CD14-positive monocyte (primary cell): Measurements from ENCODE around the gene MAML3. TPM values are rescaled to one million over a fixed set of nuclear protein-coding genes. Genes with fewer than 3 reads are reported as not detected.

Source experiments
- DNase-seq, 3 donors: peaks; one replicate each; pipeline ENCODE4 v3.0.0-alpha.2; 2011 to 2022
- H2AFZ ChIP-seq: 2 replicates; pipeline ENCODE4 v1.6.0; 2012; ENCODE audit warnings: mild to moderate bottlenecking, low read depth, low read length, inconsistent platforms; ENCODE audit not compliant: insufficient read depth, poor library complexity, severe bottlenecking
- H3K27ac ChIP-seq, 2 donors: 1 replicate in 1 of 2; 2 replicates in 1 of 2; pipeline ENCODE4 v1.5.1; 2012 to 2013; ENCODE audit warnings: low read length in 2 of 2, control low read depth in 1 of 2, inconsistent platforms in 1 of 2, low read depth in 1 of 2, mild to moderate bottlenecking in 1 of 2
- H3K27me3 ChIP-seq, 2 donors: one replicate each; pipeline versions ENCODE4 v1.6.0 to v1.6.1; 2011 to 2013; ENCODE audit warnings: low read length in 2 of 2; ENCODE audit not compliant: control insufficient read depth in 2 of 2, insufficient read depth in 2 of 2
- H3K36me3 ChIP-seq, 2 donors: replicated peaks in 1 of 2; 1 replicate in 1 of 2; 2 replicates in 1 of 2; pipeline versions ENCODE4 v1.5.1 to v1.6.1; 2012 to 2013; ENCODE audit warnings: low read length in 2 of 2, control low read depth in 1 of 2, inconsistent platforms in 1 of 2, mild to moderate bottlenecking in 1 of 2; ENCODE audit not compliant: insufficient read depth in 2 of 2, control insufficient read depth in 1 of 2
- H3K4me1 ChIP-seq, 2 donors: 1 replicate in 1 of 2; 2 replicates in 1 of 2; pipeline versions ENCODE4 v1.5.1 to v1.6.1; 2012 to 2013; ENCODE audit warnings: low read length in 2 of 2, control low read depth in 1 of 2, inconsistent platforms in 1 of 2, mild to moderate bottlenecking in 1 of 2, moderate library complexity in 1 of 2; ENCODE audit not compliant: insufficient read depth in 2 of 2, control insufficient read depth in 1 of 2
- H3K4me2 ChIP-seq: replicated peaks from 2 replicates; pipeline ENCODE3; 2012; ENCODE audit warnings: low read length, moderate library complexity, mild to moderate bottlenecking; ENCODE audit not compliant: poor library complexity, severe bottlenecking; ENCODE audit errors: extremely low read depth
- H3K4me3 ChIP-seq, 3 experiments: fragments of 200-600 bp in 1 of 3; sonication (generic) in 1 of 3; replicated peaks in 1 of 3; 1 replicate in 2 of 3; 2 replicates in 1 of 3; pipeline ENCODE4 v1.5.1; 2011 to 2013; ENCODE audit warnings: low read length in 3 of 3, mild to moderate bottlenecking in 3 of 3, control low read depth in 2 of 3, low read depth in 2 of 3, inconsistent platforms in 1 of 3, moderate library complexity in 1 of 3
- H3K79me2 ChIP-seq: 2 replicates; pipeline ENCODE4 v1.6.0; 2012; ENCODE audit warnings: mild to moderate bottlenecking, control low read depth, inconsistent platforms, low read length, moderate library complexity; ENCODE audit not compliant: insufficient read depth
- H3K9ac ChIP-seq: 2 replicates; pipeline ENCODE4 v1.6.0; 2017; ENCODE audit warnings: low read length, mild to moderate bottlenecking; ENCODE audit not compliant: insufficient read depth, poor library complexity, severe bottlenecking
- H3K9me3 ChIP-seq, 2 donors: replicated peaks in 1 of 2; 1 replicate in 1 of 2; 2 replicates in 1 of 2; pipeline versions ENCODE4 v1.5.1 to v1.6.1; 2012 to 2013; ENCODE audit warnings: low read length in 2 of 2, control low read depth in 1 of 2; ENCODE audit not compliant: control insufficient read depth in 1 of 2, insufficient read depth in 1 of 2
- H4K20me1 ChIP-seq: 2 replicates; pipeline ENCODE4 v1.6.0; 2012; ENCODE audit warnings: mild to moderate bottlenecking, low read length, control low read depth, moderate library complexity; ENCODE audit not compliant: insufficient read depth
- H3K27ac Mint-ChIP-seq, 7 donors: one replicate each; pipeline ENCODE4 v1.8.0; 2020; ENCODE audit warnings: mild to moderate bottlenecking in 7 of 7, mixed read lengths in 7 of 7, moderate library complexity in 6 of 7, inconsistent platforms in 2 of 7
- H3K27me3 Mint-ChIP-seq, 3 donors: one replicate each; pipeline ENCODE4 v1.8.0; 2021 to 2022; ENCODE audit warnings: low read depth in 3 of 3, mild to moderate bottlenecking in 3 of 3, mixed read lengths in 3 of 3, moderate library complexity in 3 of 3, inconsistent platforms in 1 of 3
- H3K36me3 Mint-ChIP-seq, 2 donors: one replicate each; pipeline ENCODE4 v1.8.0; 2020; ENCODE audit warnings: mixed read lengths in 2 of 2, inconsistent platforms in 1 of 2, mild to moderate bottlenecking in 1 of 2
- H3K4me1 Mint-ChIP-seq: one replicate; pipeline ENCODE4 v1.8.0; 2020; ENCODE audit warnings: mild to moderate bottlenecking, mixed read lengths
- H3K4me3 Mint-ChIP-seq, 2 donors: one replicate each; pipeline ENCODE4 v1.8.0; 2020; ENCODE audit warnings: mild to moderate bottlenecking in 2 of 2, mixed read lengths in 2 of 2, moderate library complexity in 1 of 2
- H3K9me3 Mint-ChIP-seq, 7 donors: one replicate each; pipeline ENCODE4 v1.8.0; 2020 to 2022; ENCODE audit warnings: mixed read lengths in 7 of 7, mild to moderate bottlenecking in 6 of 7, moderate library complexity in 6 of 7, inconsistent platforms in 2 of 7
- CTCF ChIP-seq: fragments of 200-600 bp; IDR thresholded peaks from one replicate; pipeline ENCODE4 v1.8.0; 2022; ENCODE audit warnings: antibody characterized with exemption, mild to moderate bottlenecking
- WGBS: methylation state at CpG from one replicate; pipeline ENCODE4 v1.1.5; 2013; ENCODE audit warnings: missing lambda C conversion rate; ENCODE audit not compliant: insufficient coverage; 5-methylcytosine and 5-hydroxymethylcytosine counted together
- intact Hi-C, 2 donors: fragments of 100-400 bp; cut with micrococcal nuclease; formaldehyde crosslinking; loops; one replicate each; pipeline versions ENCODE4 v1.15.0 to v1.15.1; 2023
- polyA plus RNA-seq, 3 donors: library from polyadenylated mRNA; depleted of rRNA in 1 of 3; unstranded in 2 of 3; stranded (reverse) in 1 of 3; fragments of 300-500 nt in 2 of 3; fragments of >200 nt in 1 of 3; fragmentation: Illumina TruSeq in 2 of 3; gene quantifications; 1 replicate in 2 of 3; 2 replicates in 1 of 3; pipeline ENCODE4 v1.2.3, GENCODE V29; 2012 to 2021

Gene MAML3
- polyA plus RNA-seq, 3 donors, result 1.5 to 6.5 (median 2.3) TPM

- Mint-ChIP-seq H3K27me3 (no peaks in the 10 kb centered on the region), H3K4me3 (no peak overlapping the region), H3K27ac (peak overlapping the region in 2 of 7 donors; percentile 48 to 85), H3K9me3 (no peaks in the 10 kb centered on the region), H3K4me1 (peaks cover 43% of the 10 kb centered on the region), H3K36me3 (peaks cover 2 to 9% of the 10 kb centered on the region in 2 donors)
- H3K4me3 ChIP-seq, result no peak overlapping the region
- H3K9me3 ChIP-seq, result no peaks in the 10 kb centered on the region
- H4K20me1 ChIP-seq, result peaks cover 70% of the 10 kb centered on the region
- H2AFZ ChIP-seq, result no peak overlapping the region
- no peak overlapping the region for H3K9ac ChIP-seq
- H3K4me1 ChIP-seq, result peaks cover 19 to 34% of the 10 kb centered on the region in 2 donors
- 79% methylated on average over 4 of the region's 8 CpGs for WGBS
- peaks cover 75% of the 10 kb centered on the region for H3K79me2 ChIP-seq
- H3K27me3 ChIP-seq, result no peaks in the 10 kb centered on the region
- H3K4me2 ChIP-seq, result no peak overlapping the region
- intact Hi-C loops, result loop anchor here (5.0 to 10.0 kb wide), 2 partner anchors 33 to 51 kb away; no protein-coding TSS in a partner anchor
- no peaks in the 10 kb centered on the region for H3K36me3 ChIP-seq
- DNase-seq, result no peak
- no peak overlapping the region for H3K27ac ChIP-seq
- no peak for TF ChIP-seq CTCF
Measured at GRCh38 chr4:140135529-140136088, 18.4 kb downstream of the MAML3 start.

DNA sequence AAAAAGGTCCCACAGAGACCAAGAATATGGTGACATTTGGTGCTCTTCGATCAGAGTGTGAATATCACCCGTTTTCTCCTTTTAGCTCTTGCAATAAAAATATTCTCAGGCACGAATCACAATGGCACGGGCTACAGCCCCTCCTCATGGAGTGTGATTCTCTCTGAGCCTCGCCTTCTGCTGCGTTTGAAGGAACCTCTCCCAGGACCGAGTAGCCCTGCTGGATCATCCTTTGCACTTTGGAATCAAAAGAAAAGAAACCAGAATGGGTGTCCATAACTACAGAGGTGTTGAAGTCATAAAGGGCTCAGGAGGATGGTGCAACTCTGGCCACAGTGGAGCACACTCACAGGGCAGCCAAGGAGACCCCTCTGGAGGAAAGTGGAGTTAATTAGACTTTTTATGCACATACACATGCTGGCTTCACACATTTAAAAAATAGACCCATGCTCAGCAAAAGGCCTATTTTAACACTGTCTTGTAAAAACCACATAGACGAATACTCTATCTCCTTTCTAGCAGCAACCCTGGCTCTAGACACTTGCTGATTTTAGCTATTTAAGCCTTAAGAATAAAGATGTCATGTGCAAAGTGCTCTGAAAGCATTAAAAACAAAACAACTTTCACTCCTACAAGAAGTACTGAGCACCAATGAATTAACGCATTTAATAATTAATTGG, 19.1 kb downstream of the MAML3 start:
- Mint-ChIP-seq H3K36me3 (peaks cover 2 to 9% of the 10 kb centered on the region in 2 donors), H3K27me3 (no peaks in the 10 kb centered on the region), H3K27ac (peak overlapping the region in 1 of 7 donors; percentile 25), H3K9me3 (no peaks in the 10 kb centered on the region), H3K4me1 (peaks cover 49% of the 10 kb centered on the region), H3K4me3 (no peak overlapping the region)
- no peak overlapping the region for H3K9ac ChIP-seq
- intact Hi-C loops, result loop anchor here (5.0 to 10.0 kb wide), 2 partner anchors 33 to 50 kb away; no protein-coding TSS in a partner anchor
- no peaks in the 10 kb centered on the region for H3K36me3 ChIP-seq
- DNase-seq, result no peak
- peaks cover 75% of the 10 kb centered on the region for H3K79me2 ChIP-seq
- H2AFZ ChIP-seq, result no peak overlapping the region
- 82% methylated on average over 5 of the region's 9 CpGs for WGBS
- H3K9me3 ChIP-seq, result no peaks in the 10 kb centered on the region
- no peak for TF ChIP-seq CTCF
- peaks cover 21 to 39% of the 10 kb centered on the region in 2 donors for H3K4me1 ChIP-seq
- no peak overlapping the region for H3K4me2 ChIP-seq
- H3K27me3 ChIP-seq, result no peaks in the 10 kb centered on the region
- peaks cover 73% of the 10 kb centered on the region for H4K20me1 ChIP-seq
- H3K27ac ChIP-seq, result no peak overlapping the region
- no peak overlapping the region for H3K4me3 ChIP-seq
